GM18520 (cell line): ENCODE results near the gene SSC5D.
"Not testable (repeated sequence)": the region's sequence is repeated elsewhere in the genome, so short reads cannot be mapped to it uniquely, and the experiment has no call there.

Experiments used
- ATAC-seq: cut with Tn5 transposase; IDR thresholded peaks from one replicate; pipeline ENCODE4 v1.9.1; 2021; ENCODE audit not compliant: unreplicated experiment

The SSC5D gene

GRCh38 chr19:55487924-55488687 lies at the start of gene SSC5D:
SSC5D (plus strand) TSS chr19:55488436; CDS start chr19:55488590, 154 bp downstream.
- ATAC-seq: no peak

GRCh38 chr19:55439052-55439451 lies 49.2 kb upstream of the SSC5D start:
- ATAC-seq: no peak

- no peak for ATAC-seq
Observed at GRCh38 chr19:55440411-55441105, 47.7 kb upstream of the SSC5D start.

GRCh38 chr19:55441319-55441691 lies 46.9 kb upstream of the SSC5D start:
- ATAC-seq: no peak

- ATAC-seq: no peak
Observed at GRCh38 chr19:55441692-55442321, 46.4 kb upstream of the SSC5D start.

- no peak for ATAC-seq
Observed at GRCh38 chr19:55442372-55442961, 45.8 kb upstream of the SSC5D start.

GRCh38 chr19:55443045-55443823 lies 45.0 kb upstream of the SSC5D start, which contains the start of gene SHISA7:
SHISA7 (minus strand) TSS chr19:55443300; CDS start chr19:55442863, 437 bp downstream.
- no peak for ATAC-seq

GRCh38 chr19:55443824-55444480 lies 44.3 kb upstream of the SSC5D start:
- ATAC-seq: no peak

GRCh38 chr19:55444646-55445045 lies 43.6 kb upstream of the SSC5D start:
- no peak for ATAC-seq

- ATAC-seq: no peak
Observed at GRCh38 chr19:55446060-55446459, 42.2 kb upstream of the SSC5D start.

- no peak for ATAC-seq
Observed at GRCh38 chr19:55447421-55448174, 40.6 kb upstream of the SSC5D start.

GRCh38 chr19:55448175-55448490 lies 40.1 kb upstream of the SSC5D start:
- not testable (repeated sequence) for ATAC-seq

GRCh38 chr19:55449469-55449868 lies 38.8 kb upstream of the SSC5D start:
- no peak for ATAC-seq

GRCh38 chr19:55451163-55451964 lies 36.9 kb upstream of the SSC5D start:
- no peak for ATAC-seq

- ATAC-seq: no peak
Observed at GRCh38 chr19:55451965-55452748, 36.1 kb upstream of the SSC5D start.

GRCh38 chr19:55452749-55453346 lies 35.4 kb upstream of the SSC5D start:
- no peak for ATAC-seq

GRCh38 chr19:55453511-55454260 lies 34.5 kb upstream of the SSC5D start:
- no peak for ATAC-seq
